CD4-positive, alpha-beta T cell treated with Interferon gamma for 1 hour (primary cell): Measurements from ENCODE around the gene GPR83.
"Not testable (repeated sequence)": the region's sequence is repeated elsewhere in the genome, so short reads cannot be mapped to it uniquely, and the experiment has no call there.

Experiments used
- DNase-seq: peaks from one replicate; pipeline ENCODE4 v3.0.0-alpha.2; 2020

GPR83 gene

DNA sequence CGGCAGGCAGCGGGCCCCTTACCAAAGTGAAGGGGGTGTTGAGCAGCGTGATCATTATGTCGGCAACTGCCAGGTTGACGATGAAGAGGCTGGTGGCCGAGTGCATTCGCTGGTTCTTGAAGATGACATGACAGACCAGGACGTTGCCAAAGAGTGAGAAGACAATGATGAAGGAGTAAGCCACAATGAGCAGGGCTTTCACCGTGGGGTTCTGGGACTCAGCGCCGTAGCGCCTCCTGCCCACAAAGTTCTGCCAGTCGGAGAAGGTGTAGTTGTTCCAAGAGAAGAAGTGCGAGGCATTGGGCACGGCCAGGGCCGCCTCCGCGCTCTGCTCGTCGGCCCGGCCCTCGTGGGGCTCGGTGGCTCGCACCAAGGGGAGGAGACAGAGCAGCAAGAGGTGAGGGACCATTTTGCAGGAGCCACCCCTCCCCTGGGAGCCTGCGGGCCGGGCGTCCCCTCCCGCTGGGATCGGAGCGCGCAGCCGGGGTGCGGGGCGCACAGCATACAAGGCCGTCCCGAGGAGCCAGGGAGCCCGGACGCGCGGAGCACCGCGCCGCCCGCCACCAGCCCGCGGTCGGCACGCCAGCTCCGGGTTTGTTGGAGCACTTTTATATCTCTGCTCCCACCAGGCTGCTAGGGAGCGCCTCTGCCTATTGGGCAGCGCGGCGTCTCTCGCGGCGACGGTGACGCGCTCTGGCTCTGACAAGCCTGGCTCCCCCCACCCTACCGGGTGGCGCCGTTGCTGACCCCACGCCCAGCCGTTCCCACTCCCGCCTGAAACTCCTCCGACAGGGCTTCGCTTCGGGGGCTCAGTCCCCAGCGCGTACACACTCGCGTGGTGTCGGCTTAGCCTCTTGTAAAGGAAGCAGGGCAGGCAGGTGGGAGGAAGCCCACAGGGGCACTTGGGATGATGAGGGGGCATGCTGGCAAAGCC lies at the start of gene GPR83:
Gene GPR83, minus strand, starts transcription at position 581 of the 934 bp plus-strand sequence. Its CDS starts 172 bp downstream, at position 409.
- DNase-seq: no peak

DNA sequence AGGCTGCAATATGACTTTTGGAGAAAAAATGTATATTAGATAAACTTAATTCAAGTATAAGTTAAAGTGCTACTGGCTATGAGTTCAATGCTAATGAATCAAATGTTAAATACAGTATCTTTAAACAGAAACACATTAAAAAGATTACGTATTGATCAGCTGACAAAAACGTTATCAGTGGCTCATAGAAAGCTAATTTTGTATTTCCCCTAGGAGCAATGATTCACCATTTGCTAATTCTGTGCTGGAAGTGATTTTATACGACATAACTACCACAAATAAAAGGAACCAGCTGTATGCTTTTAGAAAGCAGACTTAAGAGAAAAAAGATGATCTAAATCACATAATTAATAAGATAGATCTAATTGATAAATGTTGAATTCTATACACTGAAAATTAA lies 48.8 kb upstream of the GPR83 start:
- DNase-seq: no peak

DNA sequence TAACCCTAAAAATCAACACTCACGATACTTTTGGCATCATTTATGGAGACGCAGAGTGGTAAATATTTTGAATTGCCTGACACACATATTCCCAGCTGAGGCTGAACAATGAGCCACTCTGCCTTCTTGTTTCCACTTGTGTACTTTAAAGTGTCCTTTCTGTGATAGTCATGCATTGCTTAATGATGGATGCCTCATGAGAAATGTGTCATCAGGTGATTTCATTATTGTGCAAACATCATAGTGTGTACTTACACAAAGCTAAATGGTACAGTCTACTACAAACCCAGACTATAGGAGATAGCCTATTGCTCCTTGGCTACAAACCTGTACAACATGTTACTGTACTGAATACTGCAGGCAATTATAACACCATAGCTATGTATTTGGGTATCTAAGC lies 48.2 kb upstream of the GPR83 start:
- DNase-seq: no peak

DNA sequence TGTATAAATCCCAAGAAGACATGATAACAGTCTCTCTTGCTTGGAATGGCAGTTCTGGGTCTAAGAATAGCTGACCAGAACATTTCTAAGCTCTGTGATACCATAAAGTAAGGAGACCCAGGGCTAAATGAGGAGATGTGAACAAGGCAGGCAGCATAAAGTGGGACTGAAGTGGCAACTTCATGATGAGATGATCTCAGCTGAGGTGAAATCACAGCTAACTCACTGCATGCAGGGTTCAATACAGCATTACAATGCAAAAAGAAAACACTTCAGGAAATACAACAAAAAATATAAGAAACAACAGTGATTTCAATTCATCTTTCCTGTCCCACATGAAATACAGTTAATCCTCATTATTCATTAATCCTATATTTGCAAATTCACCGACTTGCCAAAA lies 47.8 kb upstream of the GPR83 start:
- DNase-seq: no peak

DNA sequence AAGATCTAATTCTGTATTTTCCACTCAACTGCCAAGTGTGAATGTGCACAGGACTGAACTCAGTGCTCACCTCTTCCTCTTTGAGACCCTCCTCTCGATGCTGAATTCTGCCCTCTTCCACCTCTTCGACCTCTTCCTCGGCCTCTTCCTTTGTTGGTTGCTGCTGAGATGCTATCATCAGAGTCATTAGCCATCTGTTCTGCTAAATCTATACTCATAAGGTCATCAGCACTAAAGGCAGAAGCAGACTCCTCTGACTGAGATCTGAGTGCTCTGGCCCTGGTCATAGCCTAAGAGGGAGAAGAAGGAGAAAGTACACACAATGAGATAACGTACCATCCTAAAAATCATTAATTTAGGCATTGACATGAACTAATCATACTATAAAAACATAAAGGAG lies 45.9 kb upstream of the GPR83 start:
- DNase-seq: no peak

DNA sequence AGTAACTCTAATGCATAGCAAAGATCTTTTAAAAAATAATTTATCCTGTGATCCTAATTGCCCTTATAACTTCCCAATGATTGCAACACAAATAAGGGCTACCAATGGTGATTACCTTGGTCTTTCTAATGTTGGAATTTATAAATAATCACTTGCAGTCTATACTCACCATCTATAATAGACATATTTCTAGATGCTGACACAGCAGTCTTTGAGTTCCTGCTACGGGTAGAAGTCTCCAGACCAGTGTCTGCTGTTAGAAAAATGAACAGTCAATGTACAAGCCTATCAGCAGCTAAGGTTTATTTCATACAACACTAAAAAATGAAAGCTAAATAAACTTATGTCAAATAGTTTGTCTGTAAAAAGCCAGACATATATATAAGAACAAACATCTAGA lies 44.4 kb upstream of the GPR83 start:
- no peak for DNase-seq

DNA sequence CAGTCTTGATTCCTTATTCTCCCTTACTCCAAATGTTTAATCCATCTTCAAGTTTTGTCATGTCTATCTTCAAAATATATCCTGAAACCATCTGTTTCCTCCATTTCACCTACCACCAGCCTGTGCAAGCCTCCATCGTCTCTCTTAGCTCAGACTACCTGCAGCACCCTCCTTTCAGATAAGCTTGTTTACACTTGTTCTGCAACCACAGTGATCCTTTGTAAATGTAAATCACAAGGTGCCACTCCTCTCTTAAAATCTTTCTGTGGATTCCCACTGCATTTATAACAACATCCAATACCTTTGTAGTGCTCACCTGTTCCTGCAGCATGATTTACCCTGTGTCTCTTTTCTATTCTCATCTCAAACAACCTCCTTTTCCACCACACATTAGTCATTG lies 31.8 kb upstream of the GPR83 start:
- no peak for DNase-seq

DNA sequence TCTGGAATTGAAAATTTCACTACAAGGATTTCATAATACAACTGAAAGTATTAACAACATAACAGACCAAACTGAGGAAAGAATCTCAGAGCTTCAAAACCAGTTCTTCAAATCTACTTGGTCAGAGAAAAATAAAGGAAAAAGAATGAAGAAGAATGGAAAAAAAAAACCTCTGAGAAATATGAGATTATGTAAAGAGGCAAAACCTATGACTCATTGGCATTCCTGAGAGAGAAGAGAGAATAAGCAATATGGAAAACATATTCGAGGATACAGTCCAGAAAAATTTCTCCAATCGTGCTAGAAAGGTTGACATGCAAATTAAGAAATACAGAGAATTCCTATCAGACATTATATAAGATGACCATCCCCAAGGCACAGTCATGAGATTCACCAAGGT lies 23.4 kb upstream of the GPR83 start:
- no peak for DNase-seq

DNA sequence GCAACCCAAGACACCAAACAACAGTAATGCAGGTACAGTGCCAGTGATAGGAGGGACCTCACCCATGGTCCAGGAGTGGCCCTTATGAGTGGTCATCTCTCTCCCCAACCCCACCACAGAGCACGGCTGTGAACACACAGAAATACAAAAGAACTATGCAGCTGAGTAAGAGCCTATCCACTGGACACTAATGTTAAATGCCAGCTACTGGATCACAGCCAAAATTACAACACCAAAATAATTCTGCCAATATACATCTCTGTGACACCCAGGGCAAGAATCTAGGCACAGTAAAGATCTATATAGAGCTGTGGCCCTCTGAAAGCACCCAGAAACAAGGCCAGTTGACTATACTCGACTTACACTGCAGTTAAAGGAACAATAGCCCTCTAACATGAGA lies 22.8 kb upstream of the GPR83 start:
- DNase-seq: no peak

DNA sequence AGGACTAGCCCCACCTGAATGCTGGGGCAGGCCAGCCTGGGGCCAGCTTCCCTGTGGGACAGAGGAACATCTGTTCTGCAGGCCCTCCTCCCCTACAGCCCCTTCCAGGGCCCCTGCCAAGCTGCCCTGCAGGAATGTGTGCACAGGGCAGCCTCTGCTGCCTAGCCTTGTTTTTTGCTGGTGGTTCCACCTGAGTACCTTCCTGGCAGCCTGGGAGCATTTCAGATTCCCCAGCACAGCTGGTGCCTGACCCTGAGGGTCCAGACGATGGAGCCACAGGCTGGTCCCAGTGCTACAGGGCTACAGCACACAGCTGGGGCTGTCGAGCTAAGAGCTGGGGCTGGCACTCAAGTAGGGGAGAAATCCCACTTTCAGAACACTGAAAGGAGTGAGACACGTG lies 22.3 kb upstream of the GPR83 start:
- no peak for DNase-seq

DNA sequence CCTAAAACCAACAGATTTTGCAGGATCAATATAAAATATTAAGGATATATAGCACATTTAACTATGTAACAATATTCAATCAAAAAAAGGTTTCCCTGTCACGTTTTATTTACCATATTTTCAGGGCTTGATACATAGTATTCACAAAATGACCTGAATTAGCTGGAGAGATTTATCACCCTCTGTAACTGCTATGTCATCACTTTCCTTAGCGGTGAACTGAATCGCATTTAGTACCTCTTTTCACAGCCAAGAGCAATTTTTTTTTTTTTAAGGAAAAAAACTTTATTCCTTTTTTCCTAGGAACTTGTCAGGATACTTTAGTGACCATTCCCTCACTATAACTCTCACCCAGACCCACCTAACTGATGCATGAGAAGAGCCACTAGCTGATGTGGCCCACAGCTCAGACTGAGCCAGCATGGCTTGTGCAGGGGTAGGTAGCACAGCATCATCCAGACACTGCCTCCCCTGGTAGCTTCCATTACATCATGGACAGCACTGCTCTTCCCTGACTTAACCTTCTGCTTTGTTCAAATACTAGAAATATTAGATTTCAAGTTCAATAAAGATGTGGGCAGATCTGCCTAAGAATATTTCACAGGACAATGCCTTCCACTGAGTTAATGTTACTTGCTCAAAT lies 17.0 kb upstream of the GPR83 start:
- no peak for DNase-seq

DNA sequence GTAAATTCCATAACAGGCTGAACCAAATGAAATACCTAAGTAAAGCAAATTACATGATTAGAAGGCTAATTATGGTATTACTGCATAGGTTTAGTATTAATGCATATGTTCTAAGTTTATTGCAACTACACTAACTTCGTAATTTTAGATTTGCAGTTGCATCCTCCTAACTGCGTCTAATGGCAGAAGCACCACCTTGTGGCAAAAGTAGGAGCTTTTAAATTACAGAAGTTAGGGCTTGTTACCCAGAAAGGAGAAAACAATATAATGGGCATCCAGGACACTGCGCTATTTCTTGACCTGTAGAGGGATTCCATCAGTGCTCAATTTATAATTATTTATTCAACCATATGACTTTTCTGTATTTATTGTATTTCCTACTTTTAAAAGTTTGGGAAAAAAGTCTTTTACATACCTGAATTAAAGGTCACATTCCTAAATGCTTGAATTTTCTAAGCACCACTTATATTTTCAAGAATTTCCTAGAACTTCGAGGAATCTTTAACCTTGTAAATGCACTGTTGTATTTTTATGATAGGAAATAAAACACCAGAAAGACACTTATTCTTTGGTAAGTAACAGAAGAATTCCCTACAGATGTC lies 16.3 kb upstream of the GPR83 start:
- DNase-seq: no peak

DNA sequence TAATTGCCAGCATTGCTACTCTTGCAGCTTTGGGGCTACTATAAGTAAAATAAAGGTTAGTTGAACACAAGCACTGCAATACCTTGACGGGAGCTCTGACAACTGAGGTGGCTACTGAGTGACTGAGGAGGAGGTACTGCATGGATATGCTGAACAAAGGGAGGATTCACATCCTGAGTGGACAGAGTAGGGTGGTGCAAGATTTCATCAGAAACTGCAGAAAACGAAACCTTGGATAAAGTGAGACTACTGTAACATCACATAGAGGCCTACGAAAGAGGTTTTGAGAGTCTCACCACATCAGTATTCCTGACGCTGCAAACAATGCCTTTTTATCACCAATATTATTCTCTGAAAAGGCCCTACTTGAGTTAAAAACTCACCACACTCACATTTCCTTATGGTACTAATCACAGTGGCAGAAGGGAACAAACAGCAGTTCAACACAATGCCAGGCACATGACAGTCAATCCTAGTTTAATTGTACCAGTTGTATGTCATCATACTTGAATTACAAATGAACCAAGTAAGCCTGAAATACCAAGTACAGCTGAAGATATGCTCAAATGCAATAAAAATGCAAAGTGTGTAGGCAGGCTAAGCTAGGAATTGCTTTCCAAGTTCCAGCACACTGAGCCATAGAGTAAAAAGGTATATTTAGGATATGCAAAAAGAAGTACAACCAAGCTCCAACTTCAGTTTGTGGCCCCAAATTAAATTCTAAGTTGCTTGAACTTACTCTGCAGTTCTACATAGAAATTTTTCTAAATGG lies 4.0 kb upstream of the GPR83 start:
- no peak for DNase-seq

DNA sequence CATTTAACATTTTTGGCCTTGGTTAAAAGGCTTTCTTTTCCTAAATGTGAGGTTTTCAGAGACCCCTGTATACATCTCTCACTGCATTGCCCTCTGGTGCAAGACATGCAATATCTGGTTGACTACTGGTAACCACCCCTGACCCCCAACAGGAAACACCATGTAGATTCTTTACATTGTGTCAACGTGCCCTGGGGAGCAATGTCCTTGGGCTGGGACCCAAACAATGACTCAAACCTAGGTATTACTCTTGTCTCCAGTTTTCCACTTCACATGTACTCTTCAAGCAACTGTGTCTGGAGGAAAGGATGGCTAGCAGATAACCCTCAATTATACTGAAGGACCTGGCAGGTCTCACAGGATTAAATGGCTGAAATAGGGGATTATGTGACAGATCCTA lies 1.1 kb upstream of the GPR83 start:
- DNase-seq: no peak

DNA sequence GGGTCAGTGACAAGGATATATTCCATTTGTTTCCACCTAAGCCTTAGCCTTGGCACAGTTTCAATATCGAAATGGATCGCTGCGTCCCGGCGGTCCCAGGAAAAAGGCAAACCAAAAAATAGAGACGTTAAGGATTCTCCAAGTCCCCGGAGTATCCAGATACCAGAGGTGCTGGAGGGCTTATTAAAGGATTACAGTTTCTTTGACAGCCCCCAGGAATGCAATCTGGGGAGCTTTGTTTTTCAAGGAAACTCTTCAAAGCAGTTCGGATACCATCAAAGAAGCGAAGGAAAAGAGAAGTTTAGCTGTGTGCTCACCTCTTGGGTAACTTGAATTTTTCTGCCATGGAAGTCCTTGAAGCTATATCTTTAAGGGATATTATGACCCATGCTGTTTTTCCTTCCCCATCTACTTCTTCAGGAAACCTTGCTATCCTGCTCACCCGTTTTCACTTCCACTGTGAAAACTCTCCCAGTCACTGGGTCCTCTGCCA lies 600 bp upstream of the GPR83 start:
- no peak for DNase-seq

DNA sequence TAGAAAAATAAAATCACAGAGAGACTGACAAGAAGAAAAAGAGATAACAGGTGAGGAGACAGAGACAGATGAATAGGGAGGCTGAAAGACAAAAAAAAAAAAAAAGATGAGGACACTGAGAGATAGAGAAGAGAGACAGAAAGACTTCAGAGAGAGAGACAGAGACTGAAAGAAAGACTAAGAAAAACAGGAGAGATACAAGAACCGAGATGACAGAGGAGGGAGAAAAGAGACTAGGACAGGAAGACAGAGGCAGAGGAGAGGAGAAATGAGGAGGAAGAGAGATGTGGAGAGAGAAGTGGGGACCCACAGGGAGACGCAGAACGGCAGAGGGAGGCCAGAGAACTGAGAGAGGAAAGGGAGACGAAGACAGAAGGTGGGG lies 771 bp downstream of the GPR83 start:
- DNase-seq: no peak

DNA sequence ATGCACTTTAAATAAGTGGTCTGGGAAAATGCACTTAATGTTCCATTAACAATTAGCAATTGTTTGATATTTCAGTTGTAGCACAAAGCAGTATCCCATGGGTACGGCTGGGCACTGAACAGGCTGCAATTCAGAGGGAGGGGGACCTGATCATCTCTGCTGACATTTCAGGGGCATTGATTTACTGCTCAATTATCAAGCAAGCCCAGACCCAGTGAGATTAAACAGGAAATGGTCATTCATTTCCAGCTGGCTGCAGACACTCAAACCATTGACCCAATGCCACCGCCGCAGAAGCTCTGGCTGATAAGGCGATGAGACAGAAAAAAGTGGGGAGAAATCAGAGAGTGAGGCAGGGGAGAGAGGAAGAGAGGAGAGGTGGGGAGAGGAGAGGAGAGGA lies 1.2 kb downstream of the GPR83 start:
- DNase-seq: no peak

DNA sequence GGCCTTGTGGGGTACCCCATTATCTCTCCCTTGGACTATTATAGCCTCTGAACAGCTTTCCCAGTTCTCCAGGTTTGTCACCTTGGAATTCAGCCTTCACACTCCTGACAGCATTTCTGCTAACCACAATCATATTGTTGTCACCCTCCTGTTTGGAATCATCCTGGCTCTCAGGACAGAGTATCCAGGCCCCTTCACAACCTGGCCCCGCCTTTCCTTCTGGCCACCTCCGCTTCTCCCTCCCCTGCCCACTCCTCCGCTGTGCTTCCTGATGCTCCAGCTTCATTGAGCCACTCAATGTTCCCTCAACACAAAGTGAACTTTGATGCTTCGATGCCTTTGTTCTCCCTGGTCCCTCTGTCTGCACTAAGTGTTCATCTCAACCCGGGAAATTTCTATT lies 3.1 kb downstream of the GPR83 start:
- DNase-seq: no peak

DNA sequence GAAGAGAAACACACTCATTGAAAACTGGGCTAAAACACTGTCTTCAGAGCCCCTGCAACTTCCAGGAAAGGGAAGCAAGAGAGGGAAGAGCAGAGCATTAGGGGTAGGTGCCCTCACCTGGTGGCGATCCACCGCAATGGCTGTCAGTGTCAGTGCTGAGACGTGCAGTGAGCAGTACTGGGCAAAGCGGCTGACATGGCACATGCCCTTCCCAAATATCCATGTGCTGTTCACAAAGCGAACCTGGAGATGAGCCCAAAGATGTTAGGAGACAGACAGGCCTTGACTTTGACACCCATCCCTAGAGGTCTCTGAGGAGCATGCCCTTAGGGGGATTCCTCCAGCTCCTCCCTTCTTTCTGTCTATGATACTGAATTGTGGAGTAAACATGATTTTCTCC lies 4.9 kb downstream of the GPR83 start:
- no peak for DNase-seq

DNA sequence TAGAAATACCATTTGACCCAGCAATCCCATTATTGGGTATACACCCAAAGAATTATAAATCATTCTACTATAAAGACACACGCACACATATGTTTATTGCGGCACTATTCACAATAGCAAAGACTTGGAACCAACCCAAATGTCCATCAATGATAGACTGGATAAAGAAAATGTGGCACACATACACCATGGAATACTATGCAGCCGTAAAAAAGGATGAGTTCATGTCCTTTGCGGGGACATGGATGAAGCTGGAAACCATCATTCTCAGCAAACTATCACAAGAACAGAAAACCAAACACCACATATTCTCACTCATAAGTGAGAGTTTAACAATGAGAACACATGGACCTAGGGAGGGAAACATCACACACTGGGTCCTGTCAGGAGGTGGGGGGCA lies 9.3 kb downstream of the GPR83 start:
- not testable (repeated sequence) for DNase-seq

DNA sequence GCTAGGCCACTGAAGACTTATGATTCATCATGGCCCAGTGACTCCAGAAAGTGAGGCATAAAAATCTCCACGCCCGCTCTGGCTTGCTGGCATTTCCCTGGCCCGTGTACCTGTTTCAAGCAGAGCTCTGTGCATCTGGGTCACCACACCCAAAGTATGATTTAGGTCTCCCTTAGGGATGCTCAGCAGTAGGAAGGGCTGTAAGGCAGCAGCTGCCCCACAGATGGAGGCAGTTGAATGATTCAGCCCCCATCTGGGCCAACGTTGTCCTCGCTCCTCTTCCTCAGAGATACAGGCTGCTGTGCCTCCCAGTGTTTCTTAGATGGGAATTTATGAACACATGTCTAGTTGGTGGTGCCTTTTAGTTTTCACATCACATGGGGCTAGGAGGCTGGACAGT lies 21.6 kb downstream of the GPR83 start:
- no peak for DNase-seq

DNA sequence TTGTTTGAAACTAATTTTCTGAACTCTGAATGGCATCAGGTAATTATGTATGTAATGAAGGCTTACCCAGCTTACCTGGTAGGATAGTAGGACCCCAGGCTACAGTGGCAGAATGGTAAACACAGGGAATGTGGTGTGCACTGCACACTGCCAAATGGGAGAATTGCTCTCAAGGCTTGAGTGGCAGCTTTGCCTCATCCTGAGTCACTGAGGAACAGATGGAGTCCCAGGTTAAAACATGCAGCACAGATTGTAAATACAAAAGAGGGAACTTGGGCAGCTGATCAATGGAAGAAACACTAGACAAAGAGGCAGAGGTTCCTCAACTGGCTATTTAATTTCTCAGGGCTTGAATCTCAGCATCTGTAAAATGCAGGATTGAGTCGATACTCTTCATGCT lies 24.4 kb downstream of the GPR83 start:
- DNase-seq: no peak

DNA sequence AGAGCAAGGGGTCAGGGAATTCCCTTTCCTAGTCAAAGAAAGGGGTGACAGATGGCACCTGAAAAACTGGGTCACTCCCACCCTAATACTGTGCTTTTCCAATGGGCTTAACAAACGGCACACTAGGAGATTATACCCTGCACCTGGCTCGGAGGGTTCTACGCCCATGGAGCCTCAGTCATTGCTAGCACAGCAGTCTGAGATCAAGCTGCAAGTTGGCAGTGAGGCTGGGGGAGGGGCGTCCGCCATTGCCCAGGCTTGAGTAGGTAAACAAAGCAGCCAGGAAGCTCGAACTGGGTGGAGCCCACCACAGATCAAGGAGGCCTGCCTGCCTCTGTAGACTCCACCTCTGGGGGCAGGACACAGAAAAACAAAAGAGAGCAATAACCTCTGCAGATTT lies 30.6 kb downstream of the GPR83 start:
- DNase-seq: not testable (repeated sequence)
